ENCODE data around the gene ARSB.

Gene ARSB

GRCh38 chr5:78964889-78965288 is 20.2 kb downstream of the ARSB start:
- in situ Hi-C loops (cut with HindIII; ENCODE audit: low pct_ligation_motif_present, low pct_unique_long_range_greater_than_20kb, low sequenced_read_pairs) = no loop called here
- peak; percentile 59 for DNase-seq

GRCh38 chr5:78961743-78962142 is 23.4 kb downstream of the ARSB start:
- in situ Hi-C loops (cut with HindIII; ENCODE audit: low pct_ligation_motif_present, low pct_unique_long_range_greater_than_20kb, low sequenced_read_pairs) = no loop called here
- DNase-seq = no peak

GRCh38 chr5:78959767-78960166 is 25.3 kb downstream of the ARSB start:
- no peak for DNase-seq
- in situ Hi-C loops (cut with HindIII; ENCODE audit: low pct_ligation_motif_present, low pct_unique_long_range_greater_than_20kb, low sequenced_read_pairs) = no loop called here

GRCh38 chr5:78958672-78959445 is 26.3 kb downstream of the ARSB start:
- no peak for DNase-seq
- in situ Hi-C loops (cut with HindIII; ENCODE audit: low pct_ligation_motif_present, low pct_unique_long_range_greater_than_20kb, low sequenced_read_pairs) = no loop called here

DNA sequence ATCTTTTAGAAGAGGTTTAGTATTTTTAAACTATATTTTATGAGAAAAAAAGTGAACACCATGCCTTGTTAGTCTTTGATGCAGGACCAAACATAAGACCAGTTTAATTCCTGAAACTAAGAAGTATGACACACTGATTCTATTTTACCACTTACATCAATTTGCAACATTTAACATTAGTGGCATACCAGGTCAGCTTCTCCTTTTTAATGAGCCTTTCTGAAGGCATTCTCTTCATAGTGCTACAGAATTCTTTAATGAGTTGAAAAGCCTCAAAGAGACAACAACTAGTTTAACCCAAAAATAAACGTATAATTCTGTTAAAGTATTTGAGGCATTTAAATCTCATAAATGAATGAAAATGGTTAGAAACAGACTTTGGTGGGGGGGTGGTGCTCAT is 28.2 kb downstream of the ARSB start:
- no peak for DNase-seq
- in situ Hi-C loops (cut with HindIII; ENCODE audit: low pct_ligation_motif_present, low pct_unique_long_range_greater_than_20kb, low sequenced_read_pairs) = no loop called here

- in situ Hi-C loops (cut with HindIII; ENCODE audit: low pct_ligation_motif_present, low pct_unique_long_range_greater_than_20kb, low sequenced_read_pairs) = no loop called here
- DNase-seq = no peak
These were observed 31.9 kb downstream of the ARSB start for GRCh38 chr5:78953092-78953800.

DNA sequence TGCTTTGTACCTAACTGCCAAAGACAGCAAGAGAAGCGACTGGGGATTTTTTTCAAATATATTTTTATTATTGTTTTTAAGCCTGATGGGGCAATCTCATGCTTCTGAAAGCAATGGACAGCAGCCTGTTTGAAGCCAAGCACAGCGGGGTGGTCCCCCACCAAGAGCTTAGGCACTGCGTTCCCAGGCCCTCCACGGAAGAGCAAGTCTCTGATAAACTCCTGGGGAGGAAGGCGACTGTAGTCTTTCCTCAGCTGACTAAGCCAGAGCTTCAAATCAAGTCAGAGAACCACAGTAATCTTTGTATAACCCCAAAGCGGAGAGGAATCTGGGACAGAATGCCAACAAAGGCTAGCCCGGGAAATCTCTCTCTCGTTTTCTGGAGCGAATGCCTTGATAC is 54.4 kb downstream of the ARSB start:
- in situ Hi-C loops (cut with HindIII; ENCODE audit: low pct_ligation_motif_present, low pct_unique_long_range_greater_than_20kb, low sequenced_read_pairs) = no loop called here
- DNase-seq = no peak

DNA sequence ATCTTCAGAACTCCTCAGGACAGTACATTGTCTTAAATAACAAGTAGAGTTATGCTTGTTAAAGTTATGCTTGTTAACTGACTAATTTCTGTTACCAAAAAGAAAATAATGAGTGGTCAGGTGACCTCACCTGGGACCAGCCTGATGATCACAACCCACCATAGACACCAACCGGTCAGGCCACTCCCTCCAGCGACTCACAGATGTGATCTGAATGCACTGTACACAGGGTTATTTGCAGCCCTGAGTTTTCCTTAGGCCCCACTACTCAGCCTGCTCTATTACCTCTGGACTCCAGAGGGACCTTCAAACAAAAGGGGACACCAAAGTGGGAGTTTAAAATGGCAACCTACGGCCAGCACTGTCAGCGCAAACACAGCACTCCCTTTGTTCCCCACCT is 55.3 kb downstream of the ARSB start:
- in situ Hi-C loops (cut with HindIII; ENCODE audit: low pct_ligation_motif_present, low pct_unique_long_range_greater_than_20kb, low sequenced_read_pairs) = no loop called here
- no peak for DNase-seq

- in situ Hi-C loops (cut with HindIII; ENCODE audit: low pct_ligation_motif_present, low pct_unique_long_range_greater_than_20kb, low sequenced_read_pairs) = no loop called here
- peak; percentile 21 for DNase-seq
These were observed 57.3 kb downstream of the ARSB start for GRCh38 chr5:78927657-78928282.

GRCh38 chr5:78926252-78926651 is 58.9 kb downstream of the ARSB start:
- no peak for DNase-seq
- in situ Hi-C loops (cut with HindIII; ENCODE audit: low pct_ligation_motif_present, low pct_unique_long_range_greater_than_20kb, low sequenced_read_pairs) = no loop called here

DNA sequence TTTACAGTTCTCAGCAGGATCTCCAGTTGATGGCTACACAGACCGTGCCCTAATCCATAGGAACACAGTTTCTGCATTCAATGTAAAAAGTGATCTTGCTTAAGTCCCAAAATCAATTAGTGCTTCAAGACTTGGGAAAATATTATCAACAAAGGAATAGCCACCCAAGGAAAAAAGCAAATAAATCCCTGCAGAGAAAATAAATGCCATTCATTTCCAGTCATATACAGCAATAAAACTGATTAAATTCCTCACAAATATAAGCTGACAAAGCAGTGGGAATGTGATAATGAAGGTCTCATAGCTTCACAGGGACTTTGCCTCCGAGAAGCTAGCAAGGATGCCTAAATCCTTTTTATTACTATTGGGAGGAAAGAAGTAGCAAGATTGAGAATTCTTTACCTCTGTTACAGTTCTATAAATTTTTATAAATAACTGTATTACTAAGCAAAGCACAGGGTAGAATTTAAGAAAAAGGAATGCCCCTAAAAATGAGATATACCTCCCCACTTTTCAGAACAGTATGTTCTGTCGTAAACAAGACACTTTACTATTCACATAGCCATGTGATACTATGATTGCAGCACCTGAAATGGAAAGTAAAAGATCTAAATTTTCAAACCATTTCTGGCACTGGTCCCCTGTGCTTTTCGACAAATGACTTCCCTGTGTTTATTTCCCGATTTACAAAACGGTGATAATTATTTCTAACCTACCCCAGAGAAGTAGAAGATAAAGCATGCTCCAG is 59.8 kb downstream of the ARSB start:
- no peak for DNase-seq
- in situ Hi-C loops (cut with HindIII; ENCODE audit: low pct_ligation_motif_present, low pct_unique_long_range_greater_than_20kb, low sequenced_read_pairs) = no loop called here

DNA sequence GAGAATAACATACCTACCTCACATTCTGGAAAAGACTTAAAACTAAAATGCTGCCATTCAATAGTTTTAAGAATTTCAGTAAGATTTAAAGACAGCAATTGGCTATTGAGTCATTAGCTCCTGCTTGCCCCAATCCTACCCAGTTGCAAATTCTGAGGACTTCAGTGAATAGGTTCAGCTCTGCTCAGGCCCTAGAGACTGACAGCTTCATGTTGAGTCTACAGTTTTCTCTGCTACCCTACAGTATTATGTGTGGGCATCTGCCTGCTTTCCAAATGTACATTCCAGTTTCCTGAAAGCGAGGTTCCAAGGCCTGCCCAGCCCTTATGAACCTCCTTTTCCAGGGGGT is 61.5 kb downstream of the ARSB start:
- no peak for DNase-seq
- in situ Hi-C loops (cut with HindIII; ENCODE audit: low pct_ligation_motif_present, low pct_unique_long_range_greater_than_20kb, low sequenced_read_pairs) = no loop called here

DNA sequence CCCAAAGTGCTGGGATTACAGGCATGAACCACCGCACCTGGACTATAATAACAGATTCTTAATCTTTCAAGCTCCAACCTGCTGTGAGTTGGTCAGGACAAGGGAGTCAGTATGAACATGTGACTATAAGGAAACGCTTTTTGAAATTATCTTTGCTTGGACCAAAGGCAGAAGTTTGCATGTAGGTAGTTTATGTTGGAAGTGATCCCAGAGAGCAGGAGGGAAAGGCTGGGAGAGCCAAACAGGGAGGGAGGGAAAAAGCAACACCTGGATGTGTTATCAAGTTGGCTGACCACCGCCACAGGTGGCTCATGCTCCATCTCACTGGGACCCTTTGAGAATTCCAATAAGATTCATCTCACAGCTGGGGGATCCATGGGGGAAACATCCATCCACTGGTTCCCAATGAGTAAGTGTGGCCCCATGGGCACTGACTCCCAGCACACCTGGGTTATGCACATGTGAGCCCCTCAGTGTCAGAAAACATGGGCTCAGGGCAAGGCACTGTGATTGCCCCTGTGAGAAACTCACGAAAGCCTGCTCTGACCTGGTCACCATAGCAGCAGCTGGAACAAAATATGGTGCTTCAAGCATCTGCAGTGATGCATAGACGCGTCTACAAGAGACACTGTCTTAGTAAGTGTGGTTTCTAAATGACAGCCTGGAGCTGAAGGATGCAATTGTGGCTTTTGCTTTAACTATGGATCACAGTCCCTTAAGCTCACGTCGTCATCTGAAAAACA is 62.1 kb downstream of the ARSB start:
- no peak for DNase-seq
- in situ Hi-C loops (cut with HindIII; ENCODE audit: low pct_ligation_motif_present, low pct_unique_long_range_greater_than_20kb, low sequenced_read_pairs) = no loop called here

GRCh38 chr5:78920604-78921003 is 64.5 kb downstream of the ARSB start:
- no peak for DNase-seq
- in situ Hi-C loops (cut with HindIII; ENCODE audit: low pct_ligation_motif_present, low pct_unique_long_range_greater_than_20kb, low sequenced_read_pairs) = no loop called here

DNA sequence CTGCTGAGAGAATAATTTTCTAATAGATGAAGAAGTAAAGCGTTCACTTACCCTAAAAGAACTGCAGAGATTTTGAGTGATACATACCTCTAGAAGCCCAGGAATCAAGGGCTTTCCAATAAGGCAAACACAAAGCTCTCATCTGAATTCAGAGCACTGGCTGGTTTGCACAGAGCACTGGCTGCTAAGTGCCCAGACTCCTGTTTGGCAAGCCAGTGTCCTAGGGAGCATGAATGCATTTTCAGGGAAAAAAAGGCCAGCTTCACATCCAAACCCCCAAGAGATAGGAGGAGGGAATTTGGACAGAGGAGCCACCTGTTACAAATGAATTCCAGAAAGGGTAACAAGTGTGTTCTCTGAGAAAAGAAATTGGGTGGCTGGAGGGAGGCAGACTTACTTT is 65.3 kb downstream of the ARSB start:
- in situ Hi-C loops (cut with HindIII; ENCODE audit: low pct_ligation_motif_present, low pct_unique_long_range_greater_than_20kb, low sequenced_read_pairs) = no loop called here
- no peak for DNase-seq

- no peak for DNase-seq
- in situ Hi-C loops (cut with HindIII; ENCODE audit: low pct_ligation_motif_present, low pct_unique_long_range_greater_than_20kb, low sequenced_read_pairs) = no loop called here
These were observed 69.1 kb downstream of the ARSB start for GRCh38 chr5:78916044-78916443.

- in situ Hi-C loops (cut with HindIII; ENCODE audit: low pct_ligation_motif_present, low pct_unique_long_range_greater_than_20kb, low sequenced_read_pairs) = no loop called here
These were observed 69.9 kb downstream of the ARSB start for GRCh38 chr5:78915170-78915569.

DNA sequence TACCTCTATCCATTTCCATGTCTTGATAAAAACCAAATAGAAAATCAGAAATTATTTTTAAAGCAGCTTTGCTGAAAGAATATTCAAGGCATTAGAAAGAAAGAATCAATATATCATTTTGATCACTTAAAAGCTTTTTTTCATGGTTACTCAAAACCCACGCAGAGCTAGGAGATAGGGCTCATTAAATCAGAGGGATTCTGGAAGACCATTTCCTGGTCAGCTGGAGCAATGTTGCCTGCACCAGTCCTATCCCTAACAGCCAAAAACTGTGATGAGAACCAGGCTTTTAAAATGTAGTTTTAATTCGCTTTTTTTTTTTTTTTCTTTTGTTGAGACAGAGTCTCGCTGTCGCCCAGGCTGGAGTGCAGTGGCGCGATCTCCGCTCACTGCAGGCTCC is 72.3 kb downstream of the ARSB start:
- no peak for DNase-seq
- in situ Hi-C loops (cut with HindIII; ENCODE audit: low pct_ligation_motif_present, low pct_unique_long_range_greater_than_20kb, low sequenced_read_pairs) = no loop called here

More at GRCh38 chr5:78915170-78915569, 69.9 kb downstream of the ARSB start:
- DNase-seq = no peak
